Stimulated activated CD4-positive, alpha-beta T cell treated with anti-CD3 and anti-CD28 coated beads, Interleukin-1b, Interleukin-23, amount 100 ng/mL, for 48 hours (primary cell): ENCODE data around the gene CRTC1.
A peak's percentile ranks its signal among the peaks of the same experiment; 100 is the strongest.
"Not testable (repeated sequence)": the region's sequence is repeated elsewhere in the genome, so short reads cannot be mapped to it uniquely, and the experiment has no call there.

Source experiments
- DNase-seq: peaks from one replicate; pipeline ENCODE4 v3.0.0-alpha.2; 2020

CRTC1 gene

GRCh38 chr19:18809149-18809868, 125.8 kb downstream of the CRTC1 start:
- no peak for DNase-seq

DNA sequence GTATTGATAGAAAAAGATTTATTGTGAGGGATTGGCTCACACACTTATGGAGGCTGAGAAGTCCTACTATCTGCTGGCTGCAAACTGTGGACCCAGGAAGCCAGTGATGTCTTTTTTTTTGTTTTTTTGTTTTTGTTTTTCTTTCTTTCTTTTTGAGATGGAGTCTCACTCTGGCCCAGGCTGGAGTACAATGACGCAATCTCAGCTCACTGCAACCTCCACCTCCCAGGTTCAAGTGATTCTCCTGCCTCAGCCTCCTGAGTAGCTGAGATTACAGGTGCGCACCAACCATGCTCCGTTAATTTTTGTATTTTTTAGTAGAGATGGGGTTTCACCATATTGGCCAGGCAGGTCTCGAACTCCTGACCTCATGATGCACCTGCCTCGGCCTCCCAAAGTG, 128.2 kb downstream of the CRTC1 start:
- not testable (repeated sequence) for DNase-seq

DNA sequence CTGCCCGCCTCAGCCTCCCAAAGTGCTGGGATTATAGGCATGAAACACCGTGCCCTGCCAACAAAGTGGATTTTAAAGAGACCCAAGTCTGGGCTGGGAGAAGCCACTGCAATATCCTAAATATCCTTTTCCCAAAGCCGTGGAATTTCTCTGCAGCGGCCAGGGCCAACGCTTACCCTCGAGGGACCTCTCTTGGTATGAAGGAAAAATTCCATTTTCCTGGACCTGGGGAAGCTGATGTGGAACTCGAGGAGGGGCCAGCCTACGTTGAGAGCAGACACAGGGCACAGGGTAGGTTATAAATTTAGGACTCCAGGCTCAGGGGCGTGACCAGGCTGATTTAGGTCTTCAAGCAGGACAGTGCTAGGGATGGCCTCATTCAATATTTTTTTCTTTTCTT, 130.6 kb downstream of the CRTC1 start:
- DNase-seq = no peak

DNA sequence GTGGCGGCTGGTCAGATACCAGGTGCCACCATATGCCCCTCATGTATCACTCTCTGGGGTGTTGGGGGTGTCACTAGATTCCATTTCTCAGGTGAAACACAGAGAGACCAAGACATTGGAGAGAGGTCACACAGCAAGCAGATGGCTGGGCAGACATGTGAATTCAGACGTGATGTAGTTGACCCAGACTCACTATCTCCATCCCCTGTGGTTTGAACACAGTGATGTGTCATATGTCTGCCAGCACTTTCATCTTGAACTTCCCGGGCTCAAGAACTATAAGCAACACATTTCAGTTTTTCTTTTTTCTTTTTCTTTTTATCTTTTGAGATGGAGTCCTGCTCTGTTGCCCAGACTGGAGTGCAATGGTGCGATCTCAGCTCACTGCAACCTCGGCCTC, 132.2 kb downstream of the CRTC1 start:
- no peak for DNase-seq

- not testable (repeated sequence) for DNase-seq
These were observed 133.2 kb downstream of the CRTC1 start for GRCh38 chr19:18816645-18817044.

DNA sequence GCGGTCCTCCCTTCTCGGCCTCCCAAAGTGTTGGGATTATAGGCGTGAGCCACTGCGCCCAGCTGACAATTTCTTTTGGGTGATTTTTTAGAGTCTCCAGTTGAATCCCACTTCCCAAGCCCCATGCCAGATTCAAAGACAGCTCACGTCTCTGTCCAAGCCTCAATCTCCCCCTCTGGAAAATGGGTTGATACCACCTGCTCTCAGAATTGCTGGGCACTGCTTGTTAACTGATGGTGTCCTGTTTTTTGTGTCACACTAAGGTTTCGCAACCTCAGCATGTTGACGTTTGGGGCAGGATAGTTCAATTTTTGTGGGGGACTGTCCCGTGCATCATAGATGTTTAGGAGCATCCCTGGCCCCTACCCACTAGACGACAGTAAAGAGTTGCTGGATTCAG, 134.1 kb downstream of the CRTC1 start:
- DNase-seq = no peak

- DNase-seq = no peak
These were observed 145.3 kb downstream of the CRTC1 start for GRCh38 chr19:18828786-18829185.

DNA sequence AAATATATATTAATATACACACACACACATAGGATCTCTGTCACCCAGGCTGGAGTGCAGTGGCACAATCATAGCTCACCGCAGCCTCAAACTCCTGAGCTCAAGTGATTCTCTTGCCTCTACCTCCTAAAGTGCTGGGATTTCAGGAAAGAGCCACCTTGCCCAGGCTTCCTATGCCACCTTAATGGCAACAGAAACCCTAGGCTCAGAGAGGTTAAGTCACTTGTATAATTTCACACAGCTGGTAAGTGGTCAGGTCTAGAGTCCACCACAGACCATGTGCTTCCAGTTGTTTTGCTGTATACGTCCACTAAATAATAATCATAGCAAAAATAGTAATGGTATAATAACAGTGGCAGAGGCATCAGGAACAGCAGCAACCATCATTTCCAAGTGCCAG, 147.0 kb downstream of the CRTC1 start:
- no peak for DNase-seq

GRCh38 chr19:18831524-18832305, 148.2 kb downstream of the CRTC1 start, which contains the start of gene UPF1:
Gene UPF1 (plus strand): TSS chr19:18831959. CDS start chr19:18832210, 251 bp downstream.
- peak; percentile 95 for DNase-seq
